CD14-positive monocyte (primary cell): Measurements from ENCODE around the gene CLCNKB. TPM values are rescaled to one million over a fixed set of nuclear protein-coding genes. Genes with fewer than 3 reads are reported as not detected.

Source experiments
- DNase-seq, 3 donors: peaks; one replicate each; pipeline ENCODE4 v3.0.0-alpha.2; 2011 to 2022
- H2AFZ ChIP-seq: 2 replicates; pipeline ENCODE4 v1.6.0; 2012; ENCODE audit warnings: mild to moderate bottlenecking, low read depth, low read length, inconsistent platforms; ENCODE audit not compliant: insufficient read depth, poor library complexity, severe bottlenecking
- H3K27ac ChIP-seq, 2 donors: 1 replicate in 1 of 2; 2 replicates in 1 of 2; pipeline ENCODE4 v1.5.1; 2012 to 2013; ENCODE audit warnings: low read length in 2 of 2, control low read depth in 1 of 2, inconsistent platforms in 1 of 2, low read depth in 1 of 2, mild to moderate bottlenecking in 1 of 2
- H3K27me3 ChIP-seq, 2 donors: one replicate each; pipeline versions ENCODE4 v1.6.0 to v1.6.1; 2011 to 2013; ENCODE audit warnings: low read length in 2 of 2; ENCODE audit not compliant: control insufficient read depth in 2 of 2, insufficient read depth in 2 of 2
- H3K36me3 ChIP-seq, 2 donors: replicated peaks in 1 of 2; 1 replicate in 1 of 2; 2 replicates in 1 of 2; pipeline versions ENCODE4 v1.5.1 to v1.6.1; 2012 to 2013; ENCODE audit warnings: low read length in 2 of 2, control low read depth in 1 of 2, inconsistent platforms in 1 of 2, mild to moderate bottlenecking in 1 of 2; ENCODE audit not compliant: insufficient read depth in 2 of 2, control insufficient read depth in 1 of 2
- H3K4me1 ChIP-seq, 2 donors: 1 replicate in 1 of 2; 2 replicates in 1 of 2; pipeline versions ENCODE4 v1.5.1 to v1.6.1; 2012 to 2013; ENCODE audit warnings: low read length in 2 of 2, control low read depth in 1 of 2, inconsistent platforms in 1 of 2, mild to moderate bottlenecking in 1 of 2, moderate library complexity in 1 of 2; ENCODE audit not compliant: insufficient read depth in 2 of 2, control insufficient read depth in 1 of 2
- H3K4me2 ChIP-seq: replicated peaks from 2 replicates; pipeline ENCODE3; 2012; ENCODE audit warnings: low read length, moderate library complexity, mild to moderate bottlenecking; ENCODE audit not compliant: poor library complexity, severe bottlenecking; ENCODE audit errors: extremely low read depth
- H3K4me3 ChIP-seq, 3 experiments: fragments of 200-600 bp in 1 of 3; sonication (generic) in 1 of 3; replicated peaks in 1 of 3; 1 replicate in 2 of 3; 2 replicates in 1 of 3; pipeline ENCODE4 v1.5.1; 2011 to 2013; ENCODE audit warnings: low read length in 3 of 3, mild to moderate bottlenecking in 3 of 3, control low read depth in 2 of 3, low read depth in 2 of 3, inconsistent platforms in 1 of 3, moderate library complexity in 1 of 3
- H3K79me2 ChIP-seq: 2 replicates; pipeline ENCODE4 v1.6.0; 2012; ENCODE audit warnings: mild to moderate bottlenecking, control low read depth, inconsistent platforms, low read length, moderate library complexity; ENCODE audit not compliant: insufficient read depth
- H3K9ac ChIP-seq: 2 replicates; pipeline ENCODE4 v1.6.0; 2017; ENCODE audit warnings: low read length, mild to moderate bottlenecking; ENCODE audit not compliant: insufficient read depth, poor library complexity, severe bottlenecking
- H3K9me3 ChIP-seq, 2 donors: replicated peaks in 1 of 2; 1 replicate in 1 of 2; 2 replicates in 1 of 2; pipeline versions ENCODE4 v1.5.1 to v1.6.1; 2012 to 2013; ENCODE audit warnings: low read length in 2 of 2, control low read depth in 1 of 2; ENCODE audit not compliant: control insufficient read depth in 1 of 2, insufficient read depth in 1 of 2
- H4K20me1 ChIP-seq: 2 replicates; pipeline ENCODE4 v1.6.0; 2012; ENCODE audit warnings: mild to moderate bottlenecking, low read length, control low read depth, moderate library complexity; ENCODE audit not compliant: insufficient read depth
- H3K27ac Mint-ChIP-seq, 7 donors: one replicate each; pipeline ENCODE4 v1.8.0; 2020; ENCODE audit warnings: mild to moderate bottlenecking in 7 of 7, mixed read lengths in 7 of 7, moderate library complexity in 6 of 7, inconsistent platforms in 2 of 7
- H3K27me3 Mint-ChIP-seq, 3 donors: one replicate each; pipeline ENCODE4 v1.8.0; 2021 to 2022; ENCODE audit warnings: low read depth in 3 of 3, mild to moderate bottlenecking in 3 of 3, mixed read lengths in 3 of 3, moderate library complexity in 3 of 3, inconsistent platforms in 1 of 3
- H3K36me3 Mint-ChIP-seq, 2 donors: one replicate each; pipeline ENCODE4 v1.8.0; 2020; ENCODE audit warnings: mixed read lengths in 2 of 2, inconsistent platforms in 1 of 2, mild to moderate bottlenecking in 1 of 2
- H3K4me1 Mint-ChIP-seq: one replicate; pipeline ENCODE4 v1.8.0; 2020; ENCODE audit warnings: mild to moderate bottlenecking, mixed read lengths
- H3K4me3 Mint-ChIP-seq, 2 donors: one replicate each; pipeline ENCODE4 v1.8.0; 2020; ENCODE audit warnings: mild to moderate bottlenecking in 2 of 2, mixed read lengths in 2 of 2, moderate library complexity in 1 of 2
- H3K9me3 Mint-ChIP-seq, 7 donors: one replicate each; pipeline ENCODE4 v1.8.0; 2020 to 2022; ENCODE audit warnings: mixed read lengths in 7 of 7, mild to moderate bottlenecking in 6 of 7, moderate library complexity in 6 of 7, inconsistent platforms in 2 of 7
- CTCF ChIP-seq: fragments of 200-600 bp; IDR thresholded peaks from one replicate; pipeline ENCODE4 v1.8.0; 2022; ENCODE audit warnings: antibody characterized with exemption, mild to moderate bottlenecking
- WGBS: methylation state at CpG from one replicate; pipeline ENCODE4 v1.1.5; 2013; ENCODE audit warnings: missing lambda C conversion rate; ENCODE audit not compliant: insufficient coverage; 5-methylcytosine and 5-hydroxymethylcytosine counted together
- intact Hi-C, 2 donors: fragments of 100-400 bp; cut with micrococcal nuclease; formaldehyde crosslinking; loops; one replicate each; pipeline versions ENCODE4 v1.15.0 to v1.15.1; 2023
- polyA plus RNA-seq, 3 donors: library from polyadenylated mRNA; depleted of rRNA in 1 of 3; unstranded in 2 of 3; stranded (reverse) in 1 of 3; fragments of 300-500 nt in 2 of 3; fragments of >200 nt in 1 of 3; fragmentation: Illumina TruSeq in 2 of 3; gene quantifications; 1 replicate in 2 of 3; 2 replicates in 1 of 3; pipeline ENCODE4 v1.2.3, GENCODE V29; 2012 to 2021

Gene CLCNKB
- polyA plus RNA-seq, 3 donors = not detected

GRCh38 chr1:16078925-16079656 is 35.5 kb downstream of the CLCNKB start:
- peak; percentile 92 for TF ChIP-seq CTCF

GRCh38 chr1:16080422-16081150 is 37.0 kb downstream of the CLCNKB start:
- DNase-seq = no peak
- no peak overlapping the region for H3K4me3 ChIP-seq
- H3K9me3 ChIP-seq = no peaks in the 10 kb centered on the region
- H3K36me3 ChIP-seq = no peaks in the 10 kb centered on the region
- Mint-ChIP-seq H3K36me3 (no peaks in the 10 kb centered on the region), H3K27me3 (peaks cover 1 to 4% (median 2%) of the 10 kb centered on the region in 3 donors), H3K4me3 (no peak overlapping the region), H3K9me3 (no peaks in the 10 kb centered on the region), H3K4me1 (peaks cover 9% of the 10 kb centered on the region), H3K27ac (no peak overlapping the region)
- H3K79me2 ChIP-seq = no peaks in the 10 kb centered on the region
- H3K27ac ChIP-seq = no peak overlapping the region
- TF ChIP-seq CTCF = no peak
- H4K20me1 ChIP-seq = no peaks in the 10 kb centered on the region
- H3K4me2 ChIP-seq = no peak overlapping the region
- H3K27me3 ChIP-seq = no peaks in the 10 kb centered on the region
- H2AFZ ChIP-seq = no peak overlapping the region
- no peak overlapping the region for H3K9ac ChIP-seq
- intact Hi-C loops = loop anchor here (5.0 to 10.0 kb wide), 2 partner anchors 162 to 164 kb away; no protein-coding TSS in a partner anchor
- 100% methylated on average over 3 of the region's 5 CpGs for WGBS
- H3K4me1 ChIP-seq = peaks cover 4% of the 10 kb centered on the region in 2 donors

More at GRCh38 chr1:16078925-16079656, 35.5 kb downstream of the CLCNKB start:
- no peak overlapping the region for H3K9ac ChIP-seq
- Mint-ChIP-seq H3K4me3 (peak overlapping the region; percentile 59 to 89), H3K4me1 (peaks cover 6% of the 10 kb centered on the region), H3K27ac (peak overlapping the region in 1 of 7 donors; percentile 68), H3K9me3 (peaks cover 0 to 5% (median 0%) of the 10 kb centered on the region in 7 donors), H3K27me3 (peaks cover 9 to 15% (median 15%) of the 10 kb centered on the region in 3 donors), H3K36me3 (no peaks in the 10 kb centered on the region)
- peaks cover under 1 to 6% of the 10 kb centered on the region in 2 donors for H3K27me3 ChIP-seq
- peaks cover 0 to 2% of the 10 kb centered on the region in 2 donors for H3K9me3 ChIP-seq
- no peaks in the 10 kb centered on the region for H3K36me3 ChIP-seq
- peaks cover 4% of the 10 kb centered on the region in 2 donors for H3K4me1 ChIP-seq
- H3K4me3 ChIP-seq = peak overlapping the region in 1 of 3 experiments; percentile 57
- DNase-seq = peak; percentile 37 to 54 (median 53)
- intact Hi-C loops = loop anchor here (1.0 kb wide), 1 partner anchor 108 kb away; no protein-coding TSS in a partner anchor
- no peaks in the 10 kb centered on the region for H3K79me2 ChIP-seq
- peak overlapping the region; percentile 66 for H3K4me2 ChIP-seq
- H3K27ac ChIP-seq = no peak overlapping the region
- peak overlapping the region; percentile 80 for H2AFZ ChIP-seq
- whole genome bisulfite sequencing = 44% methylated on average over 6 of the region's 10 CpGs
- no peaks in the 10 kb centered on the region for H4K20me1 ChIP-seq
